H1 (cell line): Measurements from ENCODE around the gene TRIP11. TPM values are rescaled to one million over a fixed set of nuclear protein-coding genes. Genes with fewer than 3 reads are reported as not detected.

Experiments
- CEBPB ChIP-seq: IDR thresholded peaks from 2 replicates; pipeline ENCODE4 v1.6.1; 2012; ENCODE audit warnings: low read depth, low read length
- CHD2 ChIP-seq: IDR thresholded peaks from 2 replicates; pipeline ENCODE4 v1.6.1; 2012; ENCODE audit warnings: low read length, improper control_type of control experiment
- CHD7 ChIP-seq: fragments of 300-600 bp; sonication (generic); IDR thresholded peaks from 2 replicates; pipeline ENCODE4 v1.7.1; 2012; ENCODE audit warnings: low read length, moderate library complexity, mild to moderate bottlenecking, inconsistent platforms; ENCODE audit not compliant: insufficient replicate concordance
- KDM1A ChIP-seq: fragments of 200-600, 300-600 bp; sonication (generic); IDR thresholded peaks from 2 replicates; pipeline ENCODE4 v1.7.1; 2016; ENCODE audit warnings: mild to moderate bottlenecking, low read length, borderline replicate concordance
- MAFK ChIP-seq: IDR thresholded peaks from 2 replicates; pipeline ENCODE4 v1.6.1; 2012; ENCODE audit warnings: low read depth, mild to moderate bottlenecking, improper control_type of control experiment, low read length
- SP1 ChIP-seq: IDR thresholded peaks from 2 replicates; pipeline ENCODE4 v1.6.1; 2011; ENCODE audit warnings: low read depth, low read length
- SP2 ChIP-seq: IDR thresholded peaks from 2 replicates; pipeline ENCODE4 v1.6.1; 2012; ENCODE audit warnings: mild to moderate bottlenecking, low read length, inconsistent platforms
- polyA plus RNA-seq, 7 experiments: library from polyadenylated mRNA; depleted of rRNA in 3 of 7; stranded (reverse) in 5 of 7; unstranded in 2 of 7; fragments of >200 nt in 5 of 7; fragments of 200-250 nt in 2 of 7; gene quantifications; 1 replicate in 5 of 7; 2 replicates in 1 of 7; 4 replicates in 1 of 7; pipeline versions ENCODE4 v1.2.1 to v1.2.3, GENCODE V29; 2011 to 2013; ENCODE audit warnings: missing spikeins in 2 of 7, mixed read lengths in 2 of 7
- total RNA-seq: library from RNA; stranded (reverse); fragmentation: NEBNext Ultra II Directional; extraction: Animal tissue kit (Norgen Biotek cat#: 25700); gene quantifications from 2 replicates; pipeline ENCODE4 v1.2.1, GENCODE V29; 2021

The TRIP11 gene
- total and polyA plus RNA-seq, 2 of the 8 experiments (the other 6 are each of a cell fraction or from before 2014, with no cell fraction given), result 3.3 to 30.4 TPM

- TF ChIP-seq CHD7 (no peak), SP1 (no peak), CHD2 (no peak), SP2 (no peak), CEBPB (no peak), MAFK (no peak), KDM1A (no peak)
These were observed 56.3 kb downstream of the TRIP11 start (continued) for GRCh38 chr14:91983588-91983987.
